GM04503 (cell line): Measurements from ENCODE around the gene SCN1B.

ENCODE experiments used
- DNase-seq: peaks from one replicate; pipeline ENCODE4 v3.0.0-alpha.2; 2012; ENCODE audit warnings: low read depth

Gene SCN1B

DNA sequence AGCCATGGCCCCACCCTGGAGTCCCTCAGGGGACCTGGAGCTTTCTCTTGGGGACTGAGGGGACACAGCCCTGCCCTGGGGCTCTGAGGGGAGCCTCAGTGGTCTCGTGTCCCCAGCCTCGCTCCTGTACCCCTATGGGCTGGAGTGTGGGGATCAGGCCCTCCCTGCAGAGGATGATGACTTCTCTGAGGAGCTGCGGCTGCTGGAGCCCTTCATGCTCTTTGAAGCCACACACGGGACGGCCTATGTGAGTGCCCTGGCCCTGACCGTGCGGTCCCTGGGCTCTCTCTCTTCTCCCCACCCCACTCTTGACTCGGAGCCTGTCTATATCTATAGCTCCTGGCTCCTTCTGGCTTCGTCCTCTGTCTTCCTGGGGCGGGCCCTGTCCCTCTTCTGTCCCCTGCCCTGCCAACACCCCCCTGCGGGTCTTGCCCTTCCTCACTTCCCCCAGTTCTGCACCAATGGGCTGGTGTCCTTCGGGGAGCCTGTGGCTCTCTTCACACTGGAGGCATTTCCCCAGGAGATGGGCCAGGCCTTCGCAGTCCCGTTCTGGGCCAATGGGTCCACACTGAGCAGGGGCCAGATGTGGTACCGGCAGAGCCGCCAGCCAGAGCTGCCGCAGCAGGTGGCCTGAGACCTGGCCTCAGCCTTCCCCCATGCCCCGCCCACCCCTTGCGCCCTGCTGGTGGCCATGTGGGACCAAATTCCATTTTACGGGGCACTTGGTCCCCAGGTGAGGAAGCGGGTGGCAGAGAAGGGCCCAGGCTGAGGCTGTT lies 44.3 kb downstream of the SCN1B start:
- no peak for DNase-seq

DNA sequence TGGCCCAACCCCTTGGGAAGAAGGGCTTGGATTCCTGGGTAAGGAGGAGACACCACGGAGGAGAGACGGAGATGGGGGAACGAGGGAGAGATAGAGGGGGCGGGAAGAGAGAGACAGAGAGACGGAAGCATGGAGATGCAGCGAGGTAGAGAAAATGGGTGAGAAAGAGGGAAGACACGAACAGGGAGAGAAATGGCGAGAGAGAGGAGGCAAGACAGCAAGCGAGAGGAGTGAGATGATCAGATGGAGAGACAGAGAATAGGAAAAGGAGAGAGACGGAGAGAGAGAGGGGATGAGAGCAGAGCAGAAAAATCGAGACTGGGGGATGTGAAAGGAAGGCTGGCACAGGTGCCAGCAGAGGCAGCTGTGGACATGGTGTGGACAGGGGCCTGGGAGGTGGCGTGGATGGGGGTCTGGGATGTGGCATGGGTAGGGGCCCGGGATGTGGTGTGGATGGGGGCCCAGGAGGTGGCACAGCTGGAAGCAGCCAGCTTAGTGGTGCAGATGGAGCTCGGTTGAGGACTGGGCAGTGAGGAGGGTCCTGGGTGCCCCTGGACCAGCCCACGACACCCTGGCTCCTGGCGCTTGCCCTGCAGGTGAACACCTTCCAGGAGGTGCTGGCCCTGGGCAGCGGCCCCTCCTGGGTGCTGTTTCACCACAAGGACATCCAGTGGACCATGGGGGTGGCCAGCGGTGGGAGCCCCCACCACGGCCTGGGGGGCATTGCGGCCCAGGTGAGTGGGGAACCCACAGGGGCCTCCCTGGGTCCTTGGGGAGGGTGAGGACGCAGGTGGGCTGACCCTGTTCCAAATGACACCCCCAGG lies 45.1 kb downstream of the SCN1B start:
- no peak for DNase-seq

GRCh38 chr19:35076026-35076370 lies 45.7 kb downstream of the SCN1B start:
- no peak for DNase-seq

- no peak for DNase-seq
Measured at GRCh38 chr19:35076657-35077056, 46.4 kb downstream of the SCN1B start.

DNA sequence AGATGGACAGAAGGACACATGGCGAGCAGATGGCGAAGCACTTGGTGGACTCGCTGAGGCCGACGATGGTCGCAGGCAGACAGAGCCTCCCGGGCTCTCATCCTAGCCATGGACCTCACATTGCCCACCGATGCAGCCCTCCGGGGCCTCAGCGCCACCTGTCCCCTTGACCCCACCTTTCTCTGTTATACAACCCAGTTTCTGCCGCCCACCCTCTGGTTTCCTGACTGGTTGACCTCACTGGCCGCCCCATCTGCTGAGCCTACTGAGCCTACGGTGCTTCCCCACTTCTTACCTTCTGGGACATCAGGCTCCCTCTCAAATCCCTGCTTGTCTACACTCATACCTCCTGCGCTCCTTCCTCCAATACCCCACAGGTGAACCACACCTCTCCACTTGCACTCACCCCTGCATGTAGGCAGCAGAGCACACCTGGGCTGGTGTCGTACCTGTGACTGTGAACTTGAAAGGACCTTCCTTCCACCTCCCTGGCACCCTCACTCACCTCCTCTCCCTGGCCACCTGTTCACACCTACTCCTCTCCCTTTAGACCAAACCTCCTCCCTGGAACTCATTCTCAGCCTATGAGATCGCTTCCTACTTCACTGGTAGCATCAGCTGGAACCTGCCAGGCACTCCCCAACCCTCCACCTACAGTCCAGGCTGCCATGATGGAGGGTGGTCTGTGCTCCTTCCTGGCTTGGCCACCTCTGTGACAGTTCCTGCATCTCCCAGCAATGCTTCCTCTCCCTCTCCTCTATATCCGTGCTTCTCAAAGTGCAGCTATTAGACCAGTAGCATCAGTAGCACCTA lies 47.3 kb downstream of the SCN1B start:
- no peak for DNase-seq

- no peak for DNase-seq
Measured at GRCh38 chr19:35079826-35080225, 49.6 kb downstream of the SCN1B start.

GRCh38 chr19:35080613-35081170 lies 50.4 kb downstream of the SCN1B start:
- DNase-seq: no peak

DNA sequence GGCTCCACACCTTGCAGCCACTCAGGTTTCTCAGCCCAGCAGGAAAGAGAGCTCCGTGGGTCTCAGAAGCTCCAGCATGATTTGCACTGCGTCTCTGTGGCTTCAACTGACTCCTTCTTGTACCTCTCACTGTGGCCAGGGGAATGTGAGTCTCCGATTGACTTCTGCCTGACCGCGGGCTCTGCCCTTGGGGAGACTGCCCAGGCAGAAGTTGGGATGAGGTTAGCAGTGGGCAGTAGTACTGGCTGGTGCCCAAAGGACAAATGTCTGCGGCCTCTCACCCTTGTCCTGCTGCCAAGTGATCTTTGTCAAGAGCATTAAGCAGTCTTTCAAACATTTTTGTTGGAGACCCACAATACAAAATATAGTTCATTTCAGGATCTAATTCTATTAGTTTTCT lies 50.9 kb downstream of the SCN1B start:
- no peak for DNase-seq

- no peak for DNase-seq
Measured at GRCh38 chr19:35083691-35084508, 53.6 kb downstream of the SCN1B start.

DNA sequence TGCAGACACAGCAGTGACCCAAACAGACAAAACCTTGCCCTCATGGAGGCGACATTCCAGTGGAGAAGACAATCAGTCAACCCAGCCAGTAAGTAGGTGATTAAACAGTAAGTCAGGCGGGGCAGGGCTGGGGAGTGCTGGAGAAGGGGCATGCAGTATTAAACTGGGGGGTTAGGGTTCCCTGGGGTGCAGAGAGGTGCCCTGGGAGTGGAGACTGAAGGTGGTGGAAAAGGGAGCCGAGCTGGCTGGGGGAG lies 54.2 kb downstream of the SCN1B start:
- no peak for DNase-seq

- no peak for DNase-seq
Measured at GRCh38 chr19:35085947-35086346, 55.7 kb downstream of the SCN1B start.

DNA sequence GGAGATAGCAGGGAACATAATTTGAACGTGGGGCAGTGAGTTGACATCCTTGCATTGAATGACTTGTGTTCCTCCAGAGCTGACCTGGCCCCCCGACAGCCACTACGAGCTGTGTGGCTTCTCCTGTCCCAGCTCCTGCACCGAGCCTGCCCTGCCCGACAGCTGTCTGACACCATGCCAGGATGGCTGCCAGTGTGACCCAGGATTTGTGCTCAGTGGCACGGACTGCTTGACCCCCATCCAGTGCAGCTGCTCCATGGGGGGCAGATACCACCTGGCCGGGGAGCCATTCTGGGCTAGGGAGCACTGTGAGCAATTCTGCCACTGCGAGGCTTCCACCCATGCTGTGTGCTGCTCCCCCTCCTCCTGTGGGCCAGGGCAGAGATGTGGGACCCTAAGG lies 56.2 kb downstream of the SCN1B start:
- DNase-seq: no peak

DNA sequence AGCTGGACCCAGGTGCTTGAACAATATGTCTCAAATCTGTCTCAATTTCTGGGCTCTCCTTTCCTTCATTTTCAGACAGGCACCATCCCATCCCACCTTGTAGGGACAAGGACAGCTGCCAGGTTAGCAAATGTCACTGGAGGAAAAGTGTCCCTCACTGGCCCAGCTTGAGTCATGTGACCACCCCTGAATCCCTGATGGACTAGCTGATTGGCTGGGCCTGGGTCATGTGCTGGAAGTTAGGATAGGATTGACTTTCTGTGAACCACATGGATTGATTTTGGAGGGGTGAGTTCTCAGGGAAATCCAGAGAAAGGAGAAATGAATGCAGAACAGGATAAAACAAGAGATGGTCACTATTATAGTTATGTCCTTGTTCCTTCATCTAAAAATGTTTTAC lies 57.1 kb downstream of the SCN1B start:
- DNase-seq: no peak

- DNase-seq: peak; percentile 72
Measured at GRCh38 chr19:35088131-35088913, 58.1 kb downstream of the SCN1B start.

DNA sequence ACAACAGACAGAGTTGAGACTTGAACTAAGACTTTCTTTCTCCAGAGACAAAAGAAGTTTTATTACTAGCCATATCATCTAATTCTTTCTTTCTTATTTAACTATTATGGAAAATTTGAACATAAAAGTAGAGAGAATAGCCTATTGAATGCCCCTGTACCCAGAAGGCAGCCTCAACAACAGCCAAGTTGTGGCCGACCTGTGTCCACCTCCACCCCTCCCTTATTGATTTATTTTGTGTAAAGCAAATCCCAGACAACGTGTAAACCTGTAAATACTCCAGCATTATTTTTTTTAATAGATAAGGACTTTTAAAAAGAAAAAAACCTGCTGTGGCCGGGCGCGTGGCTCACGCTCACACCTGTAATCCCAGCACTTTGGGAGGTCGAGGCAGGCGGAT lies 59.3 kb downstream of the SCN1B start:
- no peak for DNase-seq
